Prostate gland (tissue), 2 donors: ENCODE data around the gene DCUN1D1. TPM values are rescaled to one million over a fixed set of nuclear protein-coding genes. Genes with fewer than 3 reads are reported as not detected.

ENCODE experiments used
- DNase-seq: peaks from one replicate; pipeline ENCODE4 v3.0.0-alpha.2; 2019; ENCODE audit warnings: low spot score
- H3K27ac ChIP-seq, 2 donors: fragments of 200-600 bp; sonication (generic); 2 replicates each; pipeline ENCODE4 v1.5.1; 2017 to 2019
- H3K27me3 ChIP-seq: fragments of 200-600 bp; sonication (generic); replicated peaks from 2 replicates; pipeline ENCODE4 v1.5.1; 2019; ENCODE audit not compliant: insufficient read depth
- H3K36me3 ChIP-seq, 2 donors: fragments of 200-600 bp; sonication (generic); 1 replicate in 1 of 2; 2 replicates in 1 of 2; pipeline versions ENCODE4 v1.5.1 to v1.8.1; 2017 to 2019
- H3K4me1 ChIP-seq: fragments of 200-600 bp; sonication (generic); replicated peaks from 2 replicates; pipeline ENCODE4 v1.5.1; 2019
- H3K4me3 ChIP-seq, 2 donors: fragments of 200-600 bp; sonication (generic); 2 replicates each; pipeline ENCODE4 v1.5.1; 2017 to 2019
- H3K9me3 ChIP-seq: fragments of 200-600 bp; sonication (generic); 2 replicates; pipeline ENCODE4 v1.5.1; 2017
- CTCF ChIP-seq, 4 experiments: fragments of 200-600 bp in 2 of 4; fragments of 450-650 bp in 2 of 4; sonication (generic) in 2 of 4; IDR thresholded peaks; 1 replicate in 3 of 4; 2 replicates in 1 of 4; pipeline ENCODE4 v1.5.1; 2016 to 2019; ENCODE audit warnings: antibody characterized with exemption in 4 of 4, mild to moderate bottlenecking in 2 of 4, moderate library complexity in 2 of 4
- POLR2A ChIP-seq: fragments of 450-650 bp; IDR thresholded peaks from one replicate; pipeline ENCODE4 v1.6.1; 2016; ENCODE audit warnings: antibody characterized with exemption, mild to moderate bottlenecking
- POLR2AphosphoS5 ChIP-seq: sonication (generic); formaldehyde crosslinking; IDR thresholded peaks from one replicate; pipeline ENCODE4 v1.6.1; 2017; ENCODE audit warnings: antibody characterized with exemption
- WGBS: methylation state at CpG from one replicate; pipeline ENCODE4 v1.1.5; 2018; 5-methylcytosine and 5-hydroxymethylcytosine counted together
- intact Hi-C: fragments of 100-400 bp; cut with DNase I; formaldehyde crosslinking; loops from one replicate; pipeline ENCODE4 v1.14.2; 2022
- total RNA-seq, 2 donors: library from RNA; depleted of rRNA; stranded (reverse); fragments of >200 nt; gene quantifications; one replicate each; pipeline ENCODE4 v1.1.0, GENCODE V29; 2016

Gene DCUN1D1
- total RNA-seq, 2 donors from 2014 or later = 25.5 to 25.6 TPM

GRCh38 chr3:182892226-182892625 is 88.1 kb downstream of the DCUN1D1 start:
- H3K27me3 ChIP-seq = no peaks in the 10 kb centered on the region
- intact Hi-C loops = no loop called here
- TF ChIP-seq CTCF (IDR thresholded peaks at IDR 0.05) (no peak), POLR2AphosphoS5 (no peak), POLR2A (no peak)
- H3K9me3 ChIP-seq = no peaks in the 10 kb centered on the region
- no peak overlapping the region for H3K4me3 ChIP-seq
- no peak overlapping the region for H3K27ac ChIP-seq
- peaks cover 3% of the 10 kb centered on the region for H3K4me1 ChIP-seq
- WGBS = 96% methylated on average over 4 of the region's 4 CpGs
- no peak for DNase-seq
- H3K36me3 ChIP-seq = no peaks in the 10 kb centered on the region

GRCh38 chr3:182891364-182891763 is 89.0 kb downstream of the DCUN1D1 start:
- 98% methylated on average over 1 of the region's 1 CpG for WGBS
- Histone ChIP-seq H3K4me3 (no peak overlapping the region), H3K36me3 (no peaks in the 10 kb centered on the region), H3K4me1 (peaks cover 3% of the 10 kb centered on the region), H3K9me3 (no peaks in the 10 kb centered on the region), H3K27ac (no peak overlapping the region), H3K27me3 (no peaks in the 10 kb centered on the region)
- no peak for DNase-seq
- intact Hi-C loops = no loop called here
- TF ChIP-seq POLR2A = no peak
- no peak for TF ChIP-seq CTCF (IDR thresholded peaks at IDR 0.05)
- no peak for TF ChIP-seq POLR2AphosphoS5

GRCh38 chr3:182889948-182890629 is 90.2 kb downstream of the DCUN1D1 start:
- Histone ChIP-seq H3K27me3 (no peaks in the 10 kb centered on the region), H3K4me3 (no peak overlapping the region), H3K36me3 (no peaks in the 10 kb centered on the region), H3K4me1 (peaks cover 3% of the 10 kb centered on the region), H3K9me3 (no peaks in the 10 kb centered on the region), H3K27ac (no peak overlapping the region)
- intact Hi-C loops = no loop called here
- DNase-seq = peak; percentile 7
- no peak for TF ChIP-seq CTCF (IDR thresholded peaks at IDR 0.05)
- peak; percentile 63 for TF ChIP-seq POLR2AphosphoS5
- TF ChIP-seq POLR2A = no peak
- WGBS = 36% methylated on average over 3 of the region's 3 CpGs

Other genes starting within 250 kb of the DCUN1D1 start
- 100 to 1,000 TPM; 120 to 122 TPM for gene ATP11B, start 187.0 kb downstream of the DCUN1D1 start, total RNA-seq
- 10 to 100 TPM; 37.5 to 54.6 TPM for gene MCCC1, start 119.0 kb upstream of the DCUN1D1 start, total RNA-seq
- gene LAMP3, start 182.2 kb upstream of the DCUN1D1 start, total RNA-seq = 1 to 10 TPM; 1.3 to 3.7 TPM